ENCODE results near the gene ADGRB3.

ADGRB3 gene

DNA sequence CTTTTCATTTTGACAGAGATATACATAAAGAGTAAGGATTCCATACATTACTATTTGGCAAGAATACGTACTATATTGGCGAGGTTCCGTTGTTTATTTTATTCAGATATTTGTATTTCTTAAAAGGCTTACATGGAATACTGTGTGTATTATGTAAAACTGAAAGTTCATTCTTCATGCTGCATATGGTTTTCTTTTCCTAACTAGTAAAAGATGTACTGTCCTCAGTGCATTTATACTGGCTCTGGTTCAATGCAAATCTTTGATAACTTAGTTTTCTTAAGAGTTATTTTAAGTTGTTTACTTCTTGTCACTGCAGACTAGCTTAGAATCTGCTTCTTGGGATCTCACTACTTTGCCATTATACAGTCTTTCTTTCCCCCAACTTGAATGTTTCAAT, 42.0 kb downstream of the ADGRB3 start:
- H3K4me3 ChIP-seq (ENCODE audit: low read depth, low read length) = no peak overlapping the region
- no peak for TF ChIP-seq CTCF (IDR thresholded peaks at IDR 0.05; ENCODE audit: low read depth, low read length, missing control alignments)
- DNase-seq (ENCODE audit: low read depth) = no peak

GRCh38 chr6:68679399-68679798, 44.3 kb downstream of the ADGRB3 start:
- TF ChIP-seq CTCF (IDR thresholded peaks at IDR 0.05; ENCODE audit: low read depth, low read length, missing control alignments) = no peak
- no peak for DNase-seq (ENCODE audit: low read depth)
- no peak overlapping the region for H3K4me3 ChIP-seq (ENCODE audit: low read depth, low read length)

- DNase-seq (ENCODE audit: low read depth) = no peak
- no peak for TF ChIP-seq CTCF (IDR thresholded peaks at IDR 0.05; ENCODE audit: low read depth, low read length, missing control alignments)
Observed at GRCh38 chr6:68680264-68680663, 45.2 kb downstream of the ADGRB3 start.

GRCh38 chr6:68689910-68690309, 54.8 kb downstream of the ADGRB3 start:
- no peak overlapping the region for H3K4me3 ChIP-seq (ENCODE audit: low read depth, low read length)
- no peak for TF ChIP-seq CTCF (IDR thresholded peaks at IDR 0.05; ENCODE audit: low read depth, low read length, missing control alignments)
- no peak for DNase-seq (ENCODE audit: low read depth)

More at GRCh38 chr6:68680264-68680663, 45.2 kb downstream of the ADGRB3 start:
- H3K4me3 ChIP-seq (ENCODE audit: low read depth, low read length) = no peak overlapping the region

GRCh38 chr6:68691120-68691519, 56.0 kb downstream of the ADGRB3 start:
- no peak overlapping the region for H3K4me3 ChIP-seq (ENCODE audit: low read depth, low read length)
- no peak for DNase-seq (ENCODE audit: low read depth)

DNA sequence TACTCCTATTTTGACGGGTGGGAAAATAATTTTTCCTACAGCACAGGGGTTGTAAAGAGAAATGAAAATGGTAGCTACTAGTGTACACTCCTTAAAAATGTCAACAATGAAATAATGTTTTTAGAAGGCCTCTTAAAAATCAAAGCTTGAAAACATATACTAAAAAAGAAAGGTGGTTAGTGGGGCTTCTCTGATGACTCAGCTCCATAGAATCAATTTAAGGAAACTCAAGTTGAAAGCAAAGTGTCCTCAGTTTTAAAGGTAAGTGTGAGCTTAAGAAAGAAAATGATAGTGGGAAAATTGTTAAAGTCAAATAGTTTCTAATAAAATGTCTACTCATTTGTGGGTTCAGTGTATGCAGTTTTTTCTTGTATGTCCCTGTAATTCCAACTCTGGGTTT, 58.2 kb downstream of the ADGRB3 start:
- DNase-seq (ENCODE audit: low read depth) = no peak
- no peak for TF ChIP-seq CTCF (IDR thresholded peaks at IDR 0.05; ENCODE audit: low read depth, low read length, missing control alignments)
- H3K4me3 ChIP-seq (ENCODE audit: low read depth, low read length) = no peak overlapping the region

More at GRCh38 chr6:68691120-68691519, 56.0 kb downstream of the ADGRB3 start:
- TF ChIP-seq CTCF (IDR thresholded peaks at IDR 0.05; ENCODE audit: low read depth, low read length, missing control alignments) = no peak

DNA sequence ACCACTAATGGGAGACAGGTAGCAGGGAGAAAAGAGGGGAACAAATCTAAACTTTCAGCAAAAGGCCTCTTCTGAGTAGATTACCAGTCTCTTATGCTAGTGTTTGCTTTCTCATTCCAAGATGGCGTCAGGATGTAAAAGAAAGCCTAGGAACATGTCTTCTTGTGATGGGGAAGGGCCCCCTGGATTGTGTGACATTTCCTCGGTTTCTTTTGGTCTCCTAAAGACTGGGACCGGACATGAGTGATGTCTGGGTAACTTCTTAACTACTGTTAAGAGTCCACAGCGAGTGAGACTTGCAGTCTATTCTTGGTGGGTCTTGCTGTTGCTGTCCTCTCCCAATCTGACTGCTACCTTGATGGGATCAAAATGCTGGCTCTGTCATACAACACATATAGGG, 60.3 kb downstream of the ADGRB3 start:
- no peak overlapping the region for H3K4me3 ChIP-seq (ENCODE audit: low read depth, low read length)
- DNase-seq (ENCODE audit: low read depth) = no peak
- TF ChIP-seq CTCF (IDR thresholded peaks at IDR 0.05; ENCODE audit: low read depth, low read length, missing control alignments) = no peak

All from GM12864 (cell line).